NCI-H187 treated with DMSO at 0.1 percent for 48 hours (cell line): ENCODE data around the gene TM2D3.

Experiments used
- DNase-seq: peaks from one replicate; lab custom pipeline; 2025; lab: John Stamatoyannopoulos, UW

TM2D3 gene

GRCh38 chr15:101652098-101652785 lies at the start of gene TM2D3:
TM2D3 (minus strand) TSS chr15:101652381; CDS start chr15:101652361, 20 bp downstream.
- DNase-seq = peak; percentile 58

- DNase-seq = no peak
Measured at GRCh38 chr15:101698314-101698713, 46.1 kb upstream of the TM2D3 start.

DNA sequence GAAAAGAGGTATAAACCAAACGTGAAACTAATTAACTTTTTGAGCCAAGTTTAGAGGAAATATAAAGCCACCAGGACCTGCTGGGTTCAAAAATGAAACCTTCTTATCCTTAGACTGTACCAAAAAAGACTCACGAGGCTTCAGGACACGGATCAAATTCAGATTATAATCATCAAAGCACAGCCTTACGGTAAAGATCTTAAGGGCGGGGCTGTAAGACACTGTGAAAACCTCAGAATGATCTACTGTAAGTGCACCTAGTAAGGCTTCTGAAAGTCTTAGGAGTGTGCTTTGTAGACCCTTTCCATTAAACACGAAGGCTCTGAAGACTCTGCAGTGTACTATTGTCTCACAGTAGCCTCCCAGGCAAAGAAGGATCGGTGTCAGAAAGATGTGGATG lies 45.3 kb upstream of the TM2D3 start:
- DNase-seq = no peak

- no peak for DNase-seq
Measured at GRCh38 chr15:101696829-101697228, 44.6 kb upstream of the TM2D3 start.

DNA sequence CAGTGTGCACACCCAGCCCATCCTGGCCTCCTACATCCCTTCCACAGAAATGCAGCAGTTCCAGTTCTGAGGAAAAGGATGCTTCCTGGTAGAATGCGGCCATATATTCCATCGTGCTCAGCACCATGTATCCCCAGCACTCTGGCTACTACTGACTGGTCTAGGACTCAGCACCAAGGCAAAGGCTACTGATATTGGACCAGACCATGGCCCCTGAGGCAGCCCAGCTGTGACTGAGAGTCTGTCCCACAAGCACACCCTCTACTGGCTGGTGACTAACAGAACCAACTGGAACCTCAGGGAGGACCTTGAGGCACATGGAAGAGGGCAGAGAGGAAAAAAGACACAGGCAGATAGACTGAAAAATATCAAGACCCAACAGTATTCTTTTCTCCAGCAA lies 42.1 kb upstream of the TM2D3 start:
- DNase-seq = no peak

- DNase-seq = no peak
Measured at GRCh38 chr15:101692801-101693598, 40.8 kb upstream of the TM2D3 start.

GRCh38 chr15:101689901-101690300 lies 37.7 kb upstream of the TM2D3 start:
- no peak for DNase-seq

GRCh38 chr15:101686718-101687117 lies 34.5 kb upstream of the TM2D3 start:
- DNase-seq = no peak

DNA sequence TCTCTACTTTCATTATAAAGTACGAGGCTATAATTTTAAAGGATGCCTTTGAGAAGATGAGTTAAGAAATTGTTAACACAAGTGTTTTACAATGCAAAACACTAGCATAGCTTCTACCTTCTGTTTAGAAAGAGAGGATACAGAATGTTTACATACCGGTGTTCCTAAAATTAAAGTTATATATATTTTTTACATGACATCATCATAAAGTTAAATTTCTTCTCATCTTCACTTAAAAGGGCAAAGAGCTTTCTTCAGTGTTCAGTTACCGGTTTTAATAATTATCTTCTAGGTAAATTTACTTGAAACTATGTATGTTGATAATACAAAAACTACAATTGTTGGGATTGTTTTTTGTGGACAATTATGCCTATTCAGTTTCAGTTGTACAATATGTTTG lies 32.7 kb upstream of the TM2D3 start:
- DNase-seq = no peak

- no peak for DNase-seq
Measured at GRCh38 chr15:101684384-101684783, 32.2 kb upstream of the TM2D3 start.

DNA sequence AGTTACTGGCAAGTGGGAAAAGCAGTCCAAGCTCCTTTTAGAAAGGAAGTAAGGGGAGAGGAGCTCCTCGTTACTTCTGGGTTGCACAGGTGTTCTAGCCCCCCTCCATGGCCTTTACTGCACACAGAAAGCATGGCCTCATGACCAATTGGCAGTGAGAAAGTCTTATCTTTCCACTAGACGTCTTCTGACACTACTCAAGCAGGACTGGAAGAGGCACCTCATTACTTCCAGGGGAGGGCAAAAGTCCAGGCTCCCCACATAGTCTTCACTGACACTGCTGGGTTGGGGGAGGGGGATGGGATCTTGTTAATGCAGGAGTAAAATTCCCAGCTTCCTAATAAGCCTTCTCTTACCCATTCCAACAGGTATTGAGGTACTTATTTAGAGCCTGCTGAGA lies 27.6 kb upstream of the TM2D3 start:
- no peak for DNase-seq

- DNase-seq = no peak
Measured at GRCh38 chr15:101676921-101677329, 24.7 kb upstream of the TM2D3 start.

- DNase-seq = no peak
Measured at GRCh38 chr15:101675796-101676582, 23.8 kb upstream of the TM2D3 start.

DNA sequence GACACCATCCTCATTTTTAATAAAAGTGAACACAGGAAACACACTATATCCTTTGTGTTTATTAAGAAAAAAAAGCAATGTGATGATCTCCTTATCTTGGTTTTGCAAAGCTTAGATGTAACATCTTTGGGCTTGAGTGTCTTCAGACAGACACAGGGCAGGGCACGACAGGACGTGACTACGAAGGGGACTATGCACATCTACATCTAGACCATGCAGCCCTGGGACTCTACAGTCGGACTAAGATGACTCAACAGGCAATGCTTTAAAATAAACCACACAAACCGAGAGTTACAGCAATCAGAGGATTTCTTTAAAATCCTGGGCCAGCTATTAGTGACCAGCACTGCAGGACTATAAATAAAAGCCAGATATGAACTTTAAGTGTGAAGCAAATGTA lies 22.8 kb upstream of the TM2D3 start:
- DNase-seq = no peak

GRCh38 chr15:101672298-101672697 lies 20.1 kb upstream of the TM2D3 start:
- DNase-seq = no peak

- no peak for DNase-seq
Measured at GRCh38 chr15:101669744-101670143, 17.6 kb upstream of the TM2D3 start.

GRCh38 chr15:101667881-101668280 lies 15.7 kb upstream of the TM2D3 start:
- no peak for DNase-seq

DNA sequence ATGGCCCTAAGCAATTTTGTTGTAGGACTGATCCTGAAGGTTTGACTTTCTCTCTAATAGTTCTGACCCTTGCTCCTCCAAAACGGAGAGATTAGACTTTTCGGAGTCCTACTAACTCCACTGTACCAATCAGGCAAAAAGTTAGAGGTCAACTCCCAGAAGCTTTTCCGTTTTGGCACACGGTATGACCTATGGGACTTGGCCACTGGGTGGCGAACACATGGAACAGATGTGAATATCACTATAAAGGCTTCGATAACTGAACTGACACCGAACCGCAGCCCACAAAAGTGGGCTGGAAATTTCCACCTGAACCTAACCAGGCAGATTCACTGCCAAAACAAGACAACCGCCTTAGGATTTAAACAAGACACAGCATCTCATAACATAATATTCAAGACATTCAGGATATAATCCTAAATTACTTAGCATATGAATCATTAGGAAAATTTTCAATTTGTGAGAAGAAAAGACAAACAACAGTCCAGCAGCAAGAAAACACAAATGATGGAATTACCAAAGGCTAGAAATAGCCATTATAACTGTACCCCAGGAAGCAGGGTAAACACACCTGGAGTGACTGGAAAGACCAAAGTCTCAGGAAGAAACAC lies 12.2 kb upstream of the TM2D3 start:
- no peak for DNase-seq

DNA sequence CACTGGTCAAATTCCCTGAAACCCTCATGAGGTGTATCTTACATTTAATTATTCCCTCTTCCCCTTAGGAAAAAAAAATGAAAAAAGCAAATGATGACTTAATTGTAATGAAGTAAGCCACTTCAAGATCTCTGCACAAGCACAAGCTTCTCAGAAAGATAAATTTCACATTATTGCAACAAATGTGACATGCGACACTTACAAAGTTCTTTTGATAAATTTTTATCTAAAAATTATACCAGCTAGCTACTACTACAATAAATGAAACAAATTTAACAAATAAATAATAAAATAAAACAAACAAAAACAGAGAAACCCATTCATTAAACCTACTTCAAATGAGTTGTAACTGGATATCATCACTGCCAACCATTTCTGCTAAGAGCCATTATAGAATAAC lies 10.0 kb upstream of the TM2D3 start:
- no peak for DNase-seq

GRCh38 chr15:101660005-101660404 lies 7.8 kb upstream of the TM2D3 start:
- DNase-seq = no peak

DNA sequence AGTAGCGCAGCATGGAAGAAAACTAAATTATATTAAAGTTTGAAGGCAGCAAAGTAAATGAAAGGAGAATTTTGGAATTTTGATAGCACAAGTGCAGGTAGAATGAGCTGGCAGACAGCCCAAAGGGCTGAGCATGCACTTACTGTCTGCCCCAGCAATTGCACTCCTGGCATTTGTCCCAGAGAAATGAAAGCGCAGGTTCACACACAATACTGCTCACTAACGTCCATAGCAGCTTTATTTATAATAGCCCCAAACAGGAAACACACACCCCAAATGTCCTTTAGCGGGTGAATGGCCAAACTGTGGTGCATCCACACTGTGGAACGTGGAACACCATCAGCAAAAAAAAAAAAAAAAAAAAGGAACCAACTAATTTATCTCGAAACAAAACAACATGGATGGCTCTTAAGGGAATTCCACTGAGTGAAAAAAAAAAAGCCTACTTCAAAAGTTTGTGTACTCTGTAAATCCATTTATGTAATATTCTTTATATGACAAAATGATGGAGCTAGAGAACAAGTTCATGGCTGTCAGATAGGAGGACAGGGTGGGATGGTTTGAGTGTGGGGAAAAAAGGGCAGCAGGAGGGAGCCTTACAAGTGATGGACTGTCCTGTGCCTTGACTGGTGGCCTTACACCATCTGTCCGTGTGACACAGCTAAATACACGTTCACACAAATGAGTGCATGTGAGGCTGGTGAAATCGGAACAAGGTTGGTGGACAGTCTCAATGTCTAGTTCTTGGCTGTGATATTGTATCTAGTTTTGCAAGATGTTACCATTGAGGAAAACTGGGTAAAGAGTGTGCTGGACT lies 6.0 kb upstream of the TM2D3 start:
- DNase-seq = no peak
